ENCODE results near the gene ASCC3. TPM values are rescaled to one million over a fixed set of nuclear protein-coding genes. Genes with fewer than 3 reads are reported as not detected.

Gene ASCC3
- total RNA-seq, 4 donors from 2014 or later, result 20.3 to 26.8 (median 24.5) TPM

- TF ChIP-seq, protein P1, sequence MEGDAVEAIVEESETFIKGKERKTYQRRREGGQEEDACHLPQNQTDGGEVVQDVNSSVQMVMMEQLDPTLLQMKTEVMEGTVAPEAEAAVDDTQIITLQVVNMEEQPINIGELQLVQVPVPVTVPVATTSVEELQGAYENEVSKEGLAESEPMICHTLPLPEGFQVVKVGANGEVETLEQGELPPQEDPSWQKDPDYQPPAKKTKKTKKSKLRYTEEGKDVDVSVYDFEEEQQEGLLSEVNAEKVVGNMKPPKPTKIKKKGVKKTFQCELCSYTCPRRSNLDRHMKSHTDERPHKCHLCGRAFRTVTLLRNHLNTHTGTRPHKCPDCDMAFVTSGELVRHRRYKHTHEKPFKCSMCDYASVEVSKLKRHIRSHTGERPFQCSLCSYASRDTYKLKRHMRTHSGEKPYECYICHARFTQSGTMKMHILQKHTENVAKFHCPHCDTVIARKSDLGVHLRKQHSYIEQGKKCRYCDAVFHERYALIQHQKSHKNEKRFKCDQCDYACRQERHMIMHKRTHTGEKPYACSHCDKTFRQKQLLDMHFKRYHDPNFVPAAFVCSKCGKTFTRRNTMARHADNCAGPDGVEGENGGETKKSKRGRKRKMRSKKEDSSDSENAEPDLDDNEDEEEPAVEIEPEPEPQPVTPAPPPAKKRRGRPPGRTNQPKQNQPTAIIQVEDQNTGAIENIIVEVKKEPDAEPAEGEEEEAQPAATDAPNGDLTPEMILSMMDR (IDR thresholded peaks at IDR 0.05), result no peak
- no peak for TF ChIP-seq POLR2A (IDR thresholded peaks at IDR 0.05)
- H3K4me3 ChIP-seq (ENCODE audit: low read depth, poor library complexity, severe bottlenecking), result no peak overlapping the region
- DNase-seq (ENCODE audit: low spot score in 2 of 2), result no peak
- WGBS, 2 donors, result 37 to 52% methylated on average over 38 to 42 of the region's 44 CpGs
- intact Hi-C loops (cut with DNase I; ENCODE audit: low total_unique reads), result no loop called here
These were observed 411.8 kb downstream of the ASCC3 start for GRCh38 chr6:100469101-100469859.

- DNase-seq (ENCODE audit: low spot score in 2 of 2), result no peak
- intact Hi-C loops (cut with DNase I; ENCODE audit: low total_unique reads), result no loop called here
- no peak overlapping the region for H3K4me3 ChIP-seq (ENCODE audit: low read depth, poor library complexity, severe bottlenecking)
- WGBS, 2 donors, result 50 to 62% methylated on average over 6 of the region's 6 CpGs
- TF ChIP-seq POLR2A (IDR thresholded peaks at IDR 0.05), result no peak
- TF ChIP-seq, protein P1 (IDR thresholded peaks at IDR 0.05), result no peak
These were observed 413.0 kb downstream of the ASCC3 start for GRCh38 chr6:100468016-100468622.

DNA sequence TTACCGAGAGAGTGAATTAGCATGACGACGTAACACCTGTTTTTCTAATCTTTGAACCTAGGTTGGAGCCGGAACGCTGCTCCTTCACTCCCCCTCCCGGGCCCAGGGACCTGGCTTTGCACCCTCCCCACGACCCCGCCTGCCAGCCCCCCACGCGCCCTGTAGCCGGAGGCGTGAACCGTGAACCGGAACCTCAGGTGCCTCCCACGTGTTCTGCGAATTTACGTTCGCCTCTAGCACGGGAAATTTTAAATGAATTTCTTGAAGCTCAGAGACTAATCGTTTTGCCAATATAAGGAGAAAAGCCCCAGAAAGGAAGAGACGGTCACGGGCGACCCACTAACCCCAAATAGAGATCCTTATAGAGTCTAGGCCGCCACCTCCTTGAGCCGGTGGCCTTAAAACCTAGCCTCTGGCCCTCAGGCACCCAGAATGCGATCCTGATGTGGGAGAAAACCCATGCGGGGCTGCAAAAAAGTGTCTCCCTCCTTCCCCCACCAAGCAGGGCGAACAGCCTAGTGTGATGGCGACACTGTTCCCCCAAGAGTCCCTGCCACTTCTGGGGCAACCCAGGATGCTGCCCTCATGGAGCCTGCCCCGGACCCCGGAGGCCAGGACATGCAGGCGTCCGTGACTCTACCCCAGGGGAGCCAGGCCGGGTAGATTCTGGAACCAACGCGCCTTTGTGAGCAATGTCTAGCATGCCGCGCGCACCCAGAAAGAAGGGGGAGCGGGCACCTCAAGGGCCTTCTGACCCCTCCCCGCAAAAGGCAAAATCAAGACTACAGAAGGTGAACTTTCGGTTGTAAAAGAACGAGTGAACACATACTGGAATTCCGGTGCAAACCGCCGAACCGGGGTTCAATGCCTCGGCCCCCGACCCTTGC, 413.8 kb downstream of the ASCC3 start:
- DNase-seq (ENCODE audit: low spot score in 2 of 2), result no peak
- intact Hi-C loops (cut with DNase I; ENCODE audit: low total_unique reads), result no loop called here
- 40 to 43% methylated on average over 36 to 49 of the region's 49 CpGs for WGBS, 2 donors
- no peak for TF ChIP-seq POLR2A (IDR thresholded peaks at IDR 0.05)
- TF ChIP-seq, protein P1 (IDR thresholded peaks at IDR 0.05), result no peak
- no peak overlapping the region for H3K4me3 ChIP-seq (ENCODE audit: low read depth, poor library complexity, severe bottlenecking)

GRCh38 chr6:100466410-100467128, 414.6 kb downstream of the ASCC3 start:
- no peak overlapping the region for H3K4me3 ChIP-seq (ENCODE audit: low read depth, poor library complexity, severe bottlenecking)
- intact Hi-C loops (cut with DNase I; ENCODE audit: low total_unique reads), result no loop called here
- TF ChIP-seq, protein P1 (IDR thresholded peaks at IDR 0.05), result no peak
- WGBS, 2 donors, result 33 to 37% methylated on average over 21 of the region's 21 CpGs
- DNase-seq (ENCODE audit: low spot score in 2 of 2), result no peak

GRCh38 chr6:100465701-100466409, 415.3 kb downstream of the ASCC3 start:
- WGBS, 2 donors, result 28 to 30% methylated on average over 20 of the region's 20 CpGs
- H3K4me3 ChIP-seq (ENCODE audit: low read depth, poor library complexity, severe bottlenecking), result no peak overlapping the region
- intact Hi-C loops (cut with DNase I; ENCODE audit: low total_unique reads), result no loop called here
- no peak for TF ChIP-seq POLR2A (IDR thresholded peaks at IDR 0.05)
- TF ChIP-seq, protein P1 (IDR thresholded peaks at IDR 0.05), result no peak
- no peak for DNase-seq (ENCODE audit: low spot score in 2 of 2)

All from lower leg skin (tissue), 4 donors.